GM19328 (cell line): ENCODE results near the gene EFHC1.
A peak's percentile ranks its signal among the peaks of the same experiment; 100 is the strongest.

Source experiments
- ATAC-seq: cut with Tn5 transposase; IDR thresholded peaks from one replicate; pipeline ENCODE4 v1.9.1; 2021; ENCODE audit warnings: mild to moderate bottlenecking, moderate library complexity; ENCODE audit not compliant: unreplicated experiment

Gene EFHC1

DNA sequence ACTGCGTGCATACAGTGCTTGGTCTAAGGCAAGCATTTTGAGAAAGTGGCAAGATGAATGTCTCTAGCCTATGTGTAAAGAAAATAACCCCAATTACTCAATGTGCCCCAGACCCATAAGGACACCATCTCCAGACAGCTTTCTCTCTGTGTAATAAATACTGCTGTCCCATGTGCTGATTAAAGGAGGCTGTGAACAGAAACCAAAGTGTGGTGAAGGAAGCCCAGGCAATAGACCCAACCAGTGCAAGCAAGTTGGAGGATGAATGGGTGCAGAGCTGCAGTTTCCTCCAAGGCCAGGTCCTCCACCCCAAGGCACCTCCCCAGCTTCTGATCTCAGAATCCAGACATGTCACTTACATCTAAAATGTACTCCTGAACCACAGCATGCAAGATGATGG lies 96.1 kb downstream of the EFHC1 start:
- ATAC-seq, result no peak

DNA sequence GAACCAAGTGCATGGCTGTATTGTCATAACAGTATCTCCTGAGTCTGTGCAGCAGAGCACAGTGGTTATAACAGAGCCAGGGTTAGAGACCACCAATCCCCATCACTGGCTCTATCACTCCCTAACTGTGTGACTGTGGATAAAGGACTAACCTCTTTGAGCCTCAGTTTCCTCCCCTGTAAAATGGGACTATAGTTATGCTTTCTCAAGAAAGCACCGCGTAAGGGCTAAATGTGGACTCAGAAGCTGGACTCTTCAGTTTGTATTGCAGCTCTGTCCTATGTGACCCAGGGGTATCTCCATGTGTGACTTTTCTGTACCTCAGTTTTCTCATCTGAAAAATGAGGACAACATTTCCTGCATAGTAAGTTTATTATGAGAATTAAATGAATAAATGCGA lies 96.8 kb downstream of the EFHC1 start:
- ATAC-seq, result no peak

DNA sequence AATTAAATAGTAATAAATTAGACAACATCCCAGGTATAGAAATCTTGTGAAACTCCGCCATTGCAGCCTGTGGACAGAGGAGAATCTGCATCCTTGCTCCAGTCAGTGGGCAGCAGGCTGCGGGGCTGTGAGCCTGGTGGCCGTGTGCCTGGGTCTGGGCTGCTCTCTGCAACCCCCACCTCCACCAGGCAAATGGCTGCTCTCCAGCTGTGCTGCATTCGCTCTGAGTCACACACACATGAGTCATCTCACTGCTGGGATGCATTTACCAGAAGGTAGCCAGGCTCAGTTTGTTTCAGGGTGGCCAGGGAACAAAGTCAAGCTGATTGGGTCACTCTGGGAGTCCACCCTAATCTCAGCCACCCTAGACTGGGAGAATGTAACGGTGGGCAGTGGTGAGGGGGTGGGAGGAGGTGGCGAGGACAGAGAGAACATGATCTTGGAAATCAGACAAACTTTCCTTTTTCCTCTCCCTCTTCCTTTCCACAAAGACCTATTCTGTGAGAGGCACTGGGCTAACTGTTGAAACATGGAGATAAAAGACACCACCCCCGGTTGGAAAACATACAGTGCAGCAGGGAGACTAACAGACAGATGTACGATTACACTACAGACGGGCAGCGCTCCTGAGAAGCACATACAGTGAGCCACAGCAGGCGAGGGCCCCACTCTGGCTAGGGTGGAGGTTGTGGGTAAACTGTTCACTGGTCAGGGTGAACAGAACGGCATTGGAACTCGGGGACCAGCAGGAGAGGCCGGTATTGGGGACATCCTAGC lies 97.5 kb downstream of the EFHC1 start:
- peak; percentile 89 for ATAC-seq

DNA sequence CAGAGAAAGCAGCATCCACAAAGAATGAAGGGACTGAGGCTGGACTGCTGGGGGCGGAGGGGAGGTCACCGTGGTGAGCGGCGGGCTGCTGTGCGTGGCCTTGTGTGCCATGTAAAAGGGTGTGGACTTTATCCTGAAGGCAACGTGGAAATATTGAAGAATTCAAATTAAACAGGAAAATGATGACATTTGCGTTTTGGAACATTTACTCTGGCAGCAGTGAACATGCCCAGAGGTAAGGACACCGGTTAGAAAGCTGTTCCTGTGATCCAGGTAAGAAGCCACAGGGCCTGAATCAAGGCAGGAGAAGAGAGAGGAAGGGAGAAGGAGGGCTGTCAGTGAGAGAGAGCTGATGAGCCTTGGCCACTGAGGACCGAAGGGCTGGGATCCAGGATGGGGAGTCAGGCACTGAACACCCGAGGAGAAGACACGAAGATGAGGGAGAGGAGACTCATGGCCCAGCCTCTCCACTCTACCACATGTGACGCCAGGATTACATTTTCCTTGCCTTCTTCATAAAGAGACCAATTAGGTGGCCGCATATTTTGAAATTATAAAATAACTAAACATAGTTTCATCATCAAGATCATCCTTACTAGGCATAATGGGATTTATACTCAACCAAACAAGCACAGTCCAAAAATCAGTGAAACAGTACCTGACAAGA lies 98.3 kb downstream of the EFHC1 start:
- no peak for ATAC-seq

DNA sequence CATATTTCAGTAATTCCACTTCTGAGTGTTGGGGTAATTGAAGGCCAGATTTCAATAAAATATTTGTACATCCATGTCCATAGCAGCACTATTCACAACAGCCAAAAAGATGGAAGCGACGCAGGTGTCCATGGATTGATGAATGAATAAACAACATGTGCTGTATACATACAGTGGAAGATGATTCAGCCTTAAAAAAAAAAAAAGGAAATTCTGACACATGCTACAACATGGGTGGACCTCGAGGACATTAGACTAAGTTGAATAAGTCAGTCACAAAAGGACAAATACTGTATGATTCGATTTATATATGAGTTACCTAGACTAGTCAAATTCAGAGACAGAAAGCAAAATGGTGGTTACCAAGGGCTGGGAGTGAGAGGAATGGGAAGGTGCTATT lies 99.5 kb downstream of the EFHC1 start:
- ATAC-seq, result no peak

DNA sequence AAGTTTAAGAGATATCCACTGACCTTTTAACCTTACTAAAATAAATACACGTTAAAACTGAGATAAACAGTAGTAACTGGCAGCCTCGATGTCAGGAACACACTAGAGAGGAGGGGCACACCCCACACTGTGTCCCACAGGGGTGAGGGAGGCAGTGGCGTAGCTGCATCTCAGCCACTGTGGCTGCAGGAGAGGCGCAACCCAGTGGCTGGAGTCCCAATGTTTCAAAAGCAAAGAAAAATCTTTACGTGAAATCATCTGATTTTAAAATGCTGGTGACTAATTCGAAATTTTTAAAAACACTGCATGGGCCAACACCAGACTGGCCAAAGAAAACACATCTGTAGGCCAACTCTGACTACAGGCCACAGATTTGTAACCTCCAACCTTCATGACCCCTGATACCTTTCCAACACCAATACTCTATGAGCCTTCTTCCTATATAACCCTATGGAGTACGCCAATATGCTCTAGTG lies 102.0 kb downstream of the EFHC1 start:
- no peak for ATAC-seq

DNA sequence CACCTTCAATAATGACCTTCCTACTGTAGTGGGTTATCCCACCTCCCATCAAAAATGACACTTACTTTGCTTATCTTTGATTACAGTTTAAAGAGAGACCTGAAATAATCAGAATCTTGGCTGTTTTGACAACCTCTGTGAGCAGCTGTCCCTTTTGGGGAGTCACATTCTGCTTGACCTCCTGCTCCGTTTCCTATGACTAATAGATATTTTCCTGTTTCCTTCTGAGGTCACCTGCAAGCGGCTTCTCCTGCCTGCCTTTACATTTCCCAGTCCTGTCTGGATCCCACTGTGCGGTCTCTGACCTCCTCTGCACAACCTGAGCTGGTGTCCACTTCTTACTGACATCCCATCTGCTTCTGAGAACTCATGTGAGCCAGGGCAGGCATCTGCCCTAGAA lies 102.5 kb downstream of the EFHC1 start:
- no peak for ATAC-seq

DNA sequence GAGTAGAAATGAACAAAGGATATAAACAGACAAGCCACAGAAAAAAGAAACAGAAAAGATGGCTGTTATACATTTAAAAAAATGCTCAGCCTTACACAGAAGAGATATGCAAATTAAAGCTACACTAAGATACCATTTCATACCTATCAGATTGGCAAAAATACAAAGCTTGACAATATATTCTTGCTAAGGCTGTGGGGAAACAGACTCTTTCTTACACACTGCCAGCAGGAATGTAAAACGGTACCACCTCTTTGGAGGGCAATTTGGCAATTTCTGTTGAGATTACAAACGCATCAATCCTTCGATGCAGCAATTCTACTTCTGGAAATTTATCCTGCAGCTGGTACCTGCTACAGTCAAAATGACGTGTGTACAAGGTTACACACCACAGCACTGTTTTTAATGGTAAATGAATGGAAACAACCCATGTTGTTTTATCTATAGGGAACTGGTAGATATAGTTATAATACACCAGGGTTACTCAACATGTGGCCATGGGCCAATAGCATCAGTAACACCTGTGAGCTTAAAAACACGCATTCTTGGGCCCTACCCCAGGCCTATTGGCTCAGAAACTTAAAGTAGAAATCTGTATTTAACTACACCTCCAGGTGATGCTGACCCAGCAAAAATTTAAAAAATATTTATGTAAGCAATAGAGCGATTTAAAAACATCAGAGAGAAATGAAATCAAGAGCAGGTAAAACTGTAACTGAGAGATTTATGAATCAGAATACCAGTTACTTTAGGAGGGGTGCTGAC lies 103.4 kb downstream of the EFHC1 start:
- ATAC-seq, result no peak

DNA sequence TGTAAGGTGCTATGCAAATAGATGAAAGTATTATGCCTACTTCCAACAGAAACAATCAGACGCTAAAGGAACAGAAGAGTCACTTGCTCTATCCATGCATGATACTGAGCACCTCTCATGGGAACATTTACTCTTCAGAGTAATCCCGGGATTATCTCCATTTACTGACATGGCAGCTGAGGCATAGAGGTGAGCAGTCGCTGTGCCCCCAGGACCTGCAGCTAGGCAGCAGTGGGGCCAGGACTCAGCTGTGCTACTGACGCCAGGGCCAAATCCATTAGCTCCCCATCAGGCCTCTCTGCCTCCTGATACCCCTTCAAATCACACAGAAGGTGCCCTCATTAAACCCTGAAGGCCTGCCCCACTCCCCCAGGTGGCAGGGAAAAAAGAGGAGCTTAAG lies 104.8 kb downstream of the EFHC1 start:
- ATAC-seq, result no peak

DNA sequence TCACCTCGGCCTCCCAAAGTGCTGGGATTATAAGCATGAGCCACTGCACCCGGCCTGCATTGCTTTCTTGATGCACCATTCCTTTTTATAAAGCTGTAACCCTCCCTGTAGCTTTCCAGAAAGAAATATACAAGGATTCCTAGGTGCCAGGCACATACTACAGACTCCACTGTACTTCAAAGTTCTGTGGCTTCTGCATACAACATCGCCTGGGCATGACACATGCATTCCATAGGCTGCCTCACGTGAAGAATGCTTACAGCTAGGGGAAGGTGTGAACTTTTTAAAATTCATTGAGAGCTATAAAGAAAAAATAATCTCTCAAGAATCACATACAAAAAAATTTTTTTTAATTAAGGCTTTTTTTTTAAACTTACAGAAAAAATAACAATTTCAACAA lies 106.5 kb downstream of the EFHC1 start:
- ATAC-seq, result no peak

DNA sequence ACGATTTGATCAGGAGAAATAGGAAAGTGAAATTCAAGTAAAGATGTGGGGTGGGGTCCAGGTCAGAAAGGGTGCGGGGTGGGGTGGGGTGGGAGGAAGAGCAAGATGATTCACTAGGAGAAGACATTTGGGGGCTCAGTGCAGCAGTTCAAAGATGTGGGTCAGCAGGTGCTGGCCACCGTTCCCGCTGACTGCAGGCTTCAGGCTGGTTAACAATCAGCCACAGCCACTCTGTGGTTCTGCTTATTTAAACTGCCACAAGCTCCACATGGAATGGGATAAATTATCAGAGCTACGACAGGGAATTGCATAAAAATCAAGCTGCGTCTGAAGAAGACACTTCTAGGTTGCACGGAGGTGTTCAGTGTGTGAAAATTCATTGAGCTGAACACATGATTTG lies 107.3 kb downstream of the EFHC1 start:
- no peak for ATAC-seq

DNA sequence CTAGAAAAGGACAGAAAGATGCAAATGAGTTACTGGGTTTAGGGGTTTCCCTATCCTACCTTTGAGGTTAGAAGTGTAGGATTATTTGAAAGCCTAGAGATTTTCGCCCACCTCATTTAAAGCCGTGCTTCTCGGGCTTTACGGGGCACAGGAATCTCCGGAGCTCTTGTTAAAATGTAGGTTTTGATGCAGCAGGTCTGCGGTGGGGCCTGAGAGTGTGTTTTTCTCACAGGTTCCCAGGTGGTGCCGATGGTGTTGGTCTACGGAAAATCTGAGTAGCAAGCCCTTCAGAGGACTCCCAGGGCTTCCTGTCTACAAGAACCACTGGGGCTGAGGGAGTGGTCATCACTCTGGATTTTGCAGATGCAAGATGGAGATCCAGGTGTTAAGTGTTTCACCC lies 109.2 kb downstream of the EFHC1 start:
- no peak for ATAC-seq

DNA sequence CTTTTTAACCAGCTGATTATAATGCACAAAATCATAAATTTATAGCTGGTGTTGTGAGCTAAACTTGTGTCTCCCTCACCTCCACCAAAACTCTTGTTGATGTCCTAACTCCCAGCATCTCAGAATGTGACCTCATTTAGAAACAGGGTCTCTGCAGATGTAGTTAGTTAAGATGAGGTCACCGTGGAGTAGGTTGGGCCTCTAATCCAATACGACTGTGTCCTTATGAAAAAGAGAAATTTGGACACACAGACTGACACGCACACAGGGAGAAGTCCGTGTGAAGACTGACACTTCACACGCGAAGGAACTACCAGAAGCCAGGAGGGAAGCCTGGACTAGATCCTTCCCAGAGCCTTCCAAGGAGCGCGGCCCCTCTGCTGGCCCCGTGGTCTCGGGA lies 110.2 kb downstream of the EFHC1 start:
- no peak for ATAC-seq

DNA sequence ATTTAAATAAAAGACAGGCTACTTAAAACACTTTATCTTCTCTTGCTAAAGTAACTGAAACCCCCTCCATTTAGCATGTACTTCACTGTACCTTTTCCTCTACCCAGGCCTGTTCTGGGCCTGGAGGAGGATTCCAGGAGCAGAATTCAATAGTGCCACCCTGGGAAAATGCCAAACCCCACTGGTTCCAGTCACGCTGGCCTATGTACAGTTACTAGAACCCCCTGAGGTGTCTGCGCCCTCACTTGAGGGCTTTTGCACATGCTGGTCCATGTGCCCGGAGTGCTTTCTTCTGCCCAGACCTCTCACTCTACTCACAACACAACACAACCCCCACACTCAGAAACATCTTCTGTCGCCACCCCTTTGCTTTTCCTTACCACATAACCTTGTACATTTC lies 111.3 kb downstream of the EFHC1 start:
- no peak for ATAC-seq

DNA sequence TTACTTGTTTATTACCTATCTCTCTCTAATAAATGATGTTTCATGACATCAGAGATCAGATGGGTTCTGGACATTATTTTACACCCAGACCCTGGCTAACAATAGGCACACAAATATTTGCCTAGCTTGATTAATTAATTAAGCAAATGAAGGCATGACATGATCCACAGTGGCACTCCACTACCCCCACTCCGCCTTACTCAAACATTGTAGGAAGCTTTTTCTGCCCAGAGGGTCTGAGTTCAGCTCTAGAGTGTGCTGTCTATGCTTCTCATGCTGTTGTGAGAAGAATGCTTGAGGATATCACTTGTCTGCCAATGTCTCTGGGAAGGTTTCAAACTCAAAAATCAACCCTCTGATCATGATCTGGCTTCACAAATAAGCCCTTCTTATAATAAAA lies 111.7 kb downstream of the EFHC1 start:
- ATAC-seq, result no peak

DNA sequence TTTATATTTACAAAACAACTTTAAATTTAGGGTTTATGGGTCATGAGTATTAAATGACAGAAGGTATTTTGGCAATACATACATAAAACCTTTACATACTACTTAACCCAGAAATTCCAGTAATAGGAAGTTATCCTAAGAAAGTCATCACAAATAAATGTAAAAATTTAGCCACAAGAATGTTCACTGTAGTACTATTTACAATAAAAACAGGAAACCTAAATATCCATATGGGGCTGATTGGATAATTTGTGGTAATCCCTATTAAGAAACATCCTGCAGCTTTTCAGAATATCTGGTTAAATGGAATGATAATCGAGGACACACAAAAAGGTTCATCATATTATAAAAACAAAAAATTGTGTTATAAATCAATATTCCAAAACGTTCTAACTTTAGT lies 112.3 kb downstream of the EFHC1 start:
- ATAC-seq, result no peak

DNA sequence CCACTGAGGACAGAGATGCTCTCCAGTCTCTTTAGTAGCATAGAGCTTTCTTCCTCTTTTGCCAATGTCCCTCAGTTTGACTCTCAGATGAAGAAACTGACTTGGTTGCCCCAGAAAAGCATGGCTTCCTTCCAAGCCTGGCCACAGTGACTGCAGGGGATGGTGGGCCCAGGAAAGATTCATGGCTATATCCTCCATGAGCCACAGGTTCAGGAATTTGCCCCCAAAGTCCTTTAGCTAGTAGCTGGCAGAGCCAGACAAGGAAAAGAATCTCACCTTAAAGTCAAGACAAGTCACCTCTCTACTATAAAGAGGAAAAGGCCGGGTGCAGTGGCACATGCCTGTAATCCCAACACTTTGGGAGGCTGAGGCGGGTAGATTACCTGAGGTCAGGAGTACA lies 113.3 kb downstream of the EFHC1 start:
- no peak for ATAC-seq

DNA sequence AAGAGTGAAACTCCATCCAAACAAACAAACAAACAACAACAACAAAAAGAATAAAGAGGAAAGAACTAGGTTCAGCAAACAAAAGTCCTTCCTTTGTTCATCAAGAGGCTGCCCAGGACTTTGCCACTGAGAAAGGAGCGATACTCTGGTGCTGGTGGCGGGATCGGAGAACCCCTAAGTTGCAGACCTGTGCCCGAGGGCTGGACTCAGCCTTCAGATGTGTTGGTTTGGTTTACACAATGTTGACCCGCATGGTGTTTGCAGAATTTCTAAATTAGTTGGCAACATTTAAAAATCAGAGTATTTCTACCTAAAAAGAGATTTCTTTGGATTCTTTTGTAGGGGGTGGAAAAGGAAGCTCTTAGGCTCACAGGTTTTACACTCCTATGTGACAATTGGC lies 114.2 kb downstream of the EFHC1 start:
- no peak for ATAC-seq

DNA sequence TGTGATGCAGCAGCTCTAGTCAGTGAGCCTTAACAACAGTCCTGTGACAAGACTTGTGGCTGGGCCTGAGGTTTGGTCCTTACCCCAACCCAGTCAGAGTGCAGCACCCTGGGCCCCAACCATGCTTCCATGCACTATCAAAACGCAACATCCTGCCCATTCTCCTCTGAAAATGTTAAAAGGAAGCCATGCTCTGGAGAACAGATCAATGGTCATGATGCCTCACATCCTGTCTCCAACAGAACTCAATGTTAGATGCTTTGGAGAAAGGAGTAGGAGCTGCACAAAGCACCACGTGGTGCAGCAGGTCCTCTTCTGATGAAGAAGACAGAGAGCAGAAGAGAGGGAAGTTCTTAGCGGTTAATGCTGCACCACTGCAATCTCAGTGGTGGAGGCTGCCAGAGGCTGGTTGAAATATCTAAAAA lies 114.8 kb downstream of the EFHC1 start:
- no peak for ATAC-seq

DNA sequence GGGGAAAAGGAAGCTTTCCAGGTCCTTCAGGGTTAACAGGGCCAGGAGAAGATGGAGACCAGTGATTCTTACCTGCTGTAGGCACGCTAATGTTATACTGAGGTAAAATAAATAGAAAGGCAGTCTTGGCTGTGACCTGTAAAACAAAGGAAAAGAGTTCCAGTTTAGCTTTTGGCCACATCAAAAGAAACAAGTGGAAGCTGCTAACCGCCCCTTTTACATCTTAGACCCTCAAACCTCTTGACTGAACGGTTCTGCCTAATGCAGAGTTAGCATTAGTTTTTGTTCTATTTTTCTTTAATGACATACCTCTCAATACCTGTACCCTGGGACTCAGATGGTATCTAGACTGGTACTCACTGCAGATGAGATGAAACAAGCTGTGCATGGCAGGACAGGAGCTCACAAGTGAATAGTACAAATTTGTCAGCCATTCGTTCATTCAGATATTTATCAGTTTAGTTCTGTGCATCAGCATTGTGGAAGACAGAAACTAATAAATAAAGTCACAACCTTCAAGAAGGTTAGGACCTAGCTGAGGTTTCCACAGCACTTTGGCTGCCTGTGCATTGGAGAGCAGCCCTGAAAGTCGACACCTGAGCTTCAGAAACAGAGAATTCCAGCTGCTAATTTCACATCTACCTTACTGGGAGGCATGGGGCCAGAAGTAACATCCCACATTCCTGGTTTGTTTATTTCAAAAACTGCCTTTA lies 115.7 kb downstream of the EFHC1 start:
- no peak for ATAC-seq

DNA sequence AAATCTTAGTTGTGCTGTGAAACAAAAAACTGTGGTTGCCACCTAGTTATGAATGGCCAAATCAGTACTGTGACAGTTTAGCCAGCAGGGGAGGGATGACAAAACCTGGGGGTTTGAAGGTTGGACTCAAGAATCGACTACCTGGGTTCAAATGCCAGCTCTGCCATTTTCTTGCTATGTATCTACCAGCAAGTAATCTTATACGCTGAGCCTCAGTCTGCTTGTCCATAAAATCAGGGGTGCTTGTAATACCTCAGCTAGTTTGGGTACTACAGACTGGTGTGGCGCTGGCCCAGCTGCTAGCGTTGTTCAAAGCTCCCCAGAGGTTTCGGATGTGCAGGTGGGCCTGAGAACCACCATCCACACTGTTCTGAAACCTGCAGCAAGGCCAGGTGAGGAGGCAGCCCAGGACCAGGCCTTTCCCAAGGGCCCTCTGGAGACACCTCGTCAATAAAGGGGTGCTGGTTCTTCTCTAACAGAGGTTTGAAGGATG lies 116.3 kb downstream of the EFHC1 start:
- no peak for ATAC-seq
